ENCODE data around the gene SGK1.

Gene SGK1

DNA sequence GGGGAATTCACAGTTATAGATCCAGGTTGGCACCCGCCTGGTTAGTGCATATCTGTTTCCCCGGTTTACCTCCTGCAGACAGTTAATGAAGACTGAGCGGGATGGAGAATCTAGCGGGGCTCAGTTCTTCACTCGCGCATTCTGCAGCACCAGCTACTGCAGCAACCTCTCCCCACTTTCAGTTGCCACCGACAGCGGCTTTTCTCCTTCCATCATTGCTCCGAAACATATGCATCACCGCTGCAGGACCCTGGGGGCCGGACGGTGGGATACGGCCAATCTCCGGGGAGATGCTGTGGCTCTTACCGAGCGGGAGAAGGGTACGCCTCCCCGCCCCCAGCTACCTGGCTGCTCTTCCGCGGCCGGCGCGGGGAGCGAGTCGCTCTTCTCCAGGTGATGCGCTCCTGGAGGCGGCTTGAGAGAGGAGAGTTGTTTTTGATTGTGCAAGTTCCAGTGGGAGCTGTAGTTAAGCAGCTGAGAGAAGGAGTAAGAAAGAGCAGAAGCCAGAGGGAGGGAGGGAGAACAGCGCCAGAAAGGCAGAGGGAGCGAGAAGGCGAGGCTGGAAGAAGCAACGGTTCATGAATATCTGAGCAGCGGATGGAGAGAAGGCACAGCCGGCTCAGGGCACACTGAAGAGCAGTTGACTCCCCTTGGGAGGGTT, at the start of gene SGK1:
TSS of gene SGK1 (minus strand) at position 642 of the 661 bp plus-strand sequence. CDS start 652 bp downstream, outside the sequence.
- DNase-seq = no peak

DNA sequence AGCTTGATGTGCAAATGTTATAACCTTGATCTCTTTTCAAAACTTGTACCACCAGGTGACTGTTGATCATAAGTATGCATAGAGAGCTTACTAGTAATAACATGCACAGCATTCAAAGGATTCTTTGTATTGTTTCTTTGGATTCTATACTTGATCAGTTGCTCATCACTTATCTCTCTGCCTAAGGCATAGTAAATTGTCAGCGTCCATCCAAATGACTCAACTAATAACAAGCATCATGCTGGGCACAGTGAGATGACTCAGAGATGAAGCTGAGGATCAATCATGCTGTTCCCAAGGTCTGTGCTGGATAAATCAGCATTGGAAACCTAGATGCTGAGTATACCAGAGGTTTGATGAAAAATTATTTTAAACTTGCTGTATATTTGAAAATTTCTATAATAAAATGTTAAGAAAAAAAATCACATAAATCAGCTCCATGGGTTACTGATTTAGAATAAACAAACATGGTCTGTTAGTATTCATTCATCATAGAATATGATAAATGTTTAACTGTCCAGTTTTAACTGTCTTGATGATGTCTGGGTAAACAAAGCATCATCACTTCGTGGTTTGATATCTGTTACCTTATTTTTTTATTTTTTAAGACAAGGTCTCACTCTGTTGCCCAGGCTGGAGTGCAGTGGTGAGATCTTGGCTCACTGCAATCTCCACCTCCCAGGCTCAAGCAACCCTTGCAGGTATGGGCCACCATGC, 45.6 kb upstream of the SGK1 start:
- no peak for DNase-seq

DNA sequence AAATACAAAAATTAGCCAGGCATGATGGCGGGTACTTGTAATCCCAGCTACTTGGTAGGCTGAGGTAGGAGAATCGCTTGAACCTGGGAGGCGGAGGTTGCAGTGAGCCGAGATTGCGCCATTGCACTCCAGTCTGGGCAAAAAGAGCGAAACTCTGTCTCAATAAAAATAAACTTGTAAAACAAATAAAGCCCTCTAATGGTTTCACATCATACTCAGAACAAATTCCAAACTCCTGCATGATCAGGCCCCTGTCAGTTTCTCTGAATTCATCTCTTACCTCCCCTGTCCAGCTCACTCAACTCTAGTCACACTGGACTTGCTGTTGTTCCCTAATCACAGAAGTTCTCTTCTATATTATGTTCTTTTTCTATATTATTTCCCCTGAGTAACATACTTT, 43.1 kb upstream of the SGK1 start:
- DNase-seq = no peak

DNA sequence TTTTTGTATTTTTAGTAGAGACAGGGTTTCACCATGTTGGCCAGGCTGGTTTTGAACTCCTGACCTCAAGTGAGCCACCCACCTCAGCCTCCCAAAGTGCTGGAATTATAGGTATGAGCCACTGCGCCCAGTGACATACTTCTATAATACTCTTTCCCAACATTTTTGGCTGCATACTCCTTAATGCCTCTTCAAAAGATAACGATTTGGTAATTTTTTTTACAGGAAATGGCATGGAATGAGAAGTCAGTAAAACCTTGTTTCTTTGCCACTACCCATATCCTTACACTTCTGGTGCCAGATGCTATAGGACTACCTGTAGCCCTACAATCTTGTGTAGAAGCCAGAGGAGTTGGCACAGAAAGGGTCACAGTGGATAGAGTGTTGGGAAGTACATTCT, 41.4 kb upstream of the SGK1 start:
- no peak for DNase-seq

DNA sequence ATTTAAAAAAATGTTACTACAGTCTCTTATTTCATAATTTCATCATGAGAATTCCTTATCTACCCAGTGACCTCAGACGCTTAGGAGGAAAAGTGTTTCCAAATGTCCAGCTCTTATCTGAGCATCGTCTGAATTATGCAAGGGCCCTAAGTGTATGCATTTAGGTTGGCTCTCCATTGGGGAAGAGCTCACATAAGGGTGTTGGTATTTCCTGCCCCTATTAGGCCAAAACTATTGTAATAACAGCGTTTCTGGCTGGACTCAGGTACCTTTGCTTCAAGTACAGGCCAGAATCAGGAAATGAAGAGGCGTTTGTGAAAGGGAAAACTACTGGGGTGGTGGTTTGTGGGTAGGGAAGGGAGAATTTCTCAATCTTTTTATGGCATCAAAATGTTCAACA, 40.4 kb upstream of the SGK1 start:
- DNase-seq = no peak

DNA sequence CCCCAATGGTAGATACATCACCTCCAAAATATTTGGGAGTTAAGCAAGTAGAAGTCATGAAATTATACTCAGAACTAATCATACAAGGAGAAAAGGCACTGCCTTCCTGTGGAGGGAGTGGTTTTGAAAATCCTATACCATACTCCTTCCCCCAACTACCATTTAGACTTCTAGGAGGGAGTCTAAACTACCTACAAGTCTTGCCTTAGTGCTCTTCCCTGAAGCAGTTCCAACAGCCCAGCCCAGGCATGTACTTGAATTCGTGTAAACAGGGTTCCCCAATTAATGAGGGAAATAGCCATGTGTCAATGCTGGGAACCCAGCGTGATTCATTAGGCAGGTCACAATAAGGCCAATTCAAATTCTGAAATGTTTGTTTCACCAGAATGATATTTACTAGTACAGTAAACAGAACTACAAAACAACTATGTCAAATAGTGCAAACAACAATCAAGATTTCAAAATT, 39.1 kb upstream of the SGK1 start:
- no peak for DNase-seq

DNA sequence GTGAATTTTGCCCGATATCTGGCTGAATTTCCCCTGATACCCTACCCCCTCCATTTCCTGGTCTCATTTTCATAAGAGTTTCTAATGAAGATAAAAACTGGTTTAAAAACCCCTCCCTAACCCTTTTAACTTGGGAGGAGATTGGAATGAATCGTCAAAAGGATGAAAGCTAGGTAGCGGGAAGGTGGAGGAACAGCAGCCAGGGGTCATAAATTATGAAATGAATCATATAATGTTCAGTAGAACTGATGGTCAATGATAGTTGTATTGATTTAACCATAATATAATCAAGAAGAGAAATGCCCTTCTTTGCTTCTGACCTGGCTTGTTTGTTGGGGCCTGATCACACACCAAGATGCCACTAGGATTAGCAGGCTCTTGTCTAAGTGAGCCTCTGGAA, 38.5 kb upstream of the SGK1 start:
- no peak for DNase-seq

DNA sequence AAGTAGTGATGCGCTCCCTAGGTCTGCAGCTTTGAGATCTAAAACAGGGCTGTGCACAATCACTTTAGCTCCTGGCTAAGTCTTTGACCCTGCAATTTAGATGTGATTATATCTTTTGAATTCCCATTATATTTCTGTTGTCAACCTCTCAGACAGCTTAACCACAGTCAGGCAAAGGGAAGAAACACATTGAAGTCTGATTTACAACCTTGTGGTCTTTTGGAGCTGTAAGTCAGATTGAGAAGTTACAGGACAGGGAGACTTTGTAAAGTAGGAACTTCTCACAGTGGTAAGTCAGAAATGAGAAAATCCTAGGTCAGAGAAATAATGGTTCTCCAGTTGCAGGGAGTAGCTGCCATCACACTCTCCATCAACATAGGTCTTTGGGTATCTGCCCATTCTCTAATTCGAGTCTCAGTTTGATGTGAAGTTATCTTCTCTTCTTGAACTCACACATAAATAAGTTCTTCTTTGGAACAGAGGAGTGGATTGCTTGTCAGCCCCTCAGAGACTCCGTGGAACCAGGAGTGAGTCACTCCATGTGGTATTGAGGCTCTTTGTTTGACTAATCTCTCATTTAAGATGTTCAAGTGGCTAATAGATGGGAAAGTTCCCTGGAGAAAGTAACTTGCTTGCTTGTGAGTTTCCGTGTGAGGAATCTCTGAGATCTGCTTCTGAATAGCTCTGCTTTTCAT, 35.0 kb upstream of the SGK1 start:
- no peak for DNase-seq

DNA sequence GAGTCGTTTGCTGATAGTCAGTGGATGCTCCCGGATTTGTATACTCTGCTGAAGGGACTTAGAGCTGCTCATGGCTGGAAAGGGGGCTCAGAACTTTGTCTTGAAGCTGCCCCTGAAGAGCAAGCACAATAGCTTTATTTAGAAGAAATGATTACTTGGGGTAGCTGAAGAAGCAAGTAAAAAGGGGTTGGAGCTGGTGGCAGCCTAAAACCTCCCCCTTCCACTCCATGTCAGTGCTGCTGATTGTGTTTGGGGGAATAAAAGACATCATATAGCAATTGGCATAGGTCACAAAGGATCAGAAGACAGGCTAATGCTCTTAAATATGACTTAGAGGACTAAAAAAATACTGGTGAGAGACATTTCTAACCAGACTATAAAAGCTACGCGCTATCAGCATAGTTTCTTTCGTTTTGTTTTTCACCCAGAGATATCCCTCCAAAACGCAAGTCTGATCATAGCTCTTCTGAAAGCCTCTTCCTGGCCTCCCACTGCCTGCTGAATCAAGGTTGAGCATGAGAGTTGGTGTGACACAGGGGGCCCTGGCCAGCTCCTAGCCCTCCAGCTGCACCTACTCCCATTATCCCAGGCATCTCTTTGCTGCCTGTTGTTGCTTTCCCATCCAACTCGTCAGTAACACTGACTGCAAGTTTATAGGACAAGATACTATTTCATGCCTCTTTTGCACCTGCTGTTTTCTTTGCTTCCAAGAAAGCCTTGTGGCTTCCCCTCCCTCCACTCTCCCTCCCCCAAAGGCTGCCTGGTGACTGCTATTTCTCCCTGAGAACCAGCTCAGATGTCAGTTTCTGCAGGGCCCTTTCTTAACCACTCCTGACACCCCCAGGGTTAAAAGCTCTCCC, 33.9 kb upstream of the SGK1 start:
- DNase-seq = no peak

DNA sequence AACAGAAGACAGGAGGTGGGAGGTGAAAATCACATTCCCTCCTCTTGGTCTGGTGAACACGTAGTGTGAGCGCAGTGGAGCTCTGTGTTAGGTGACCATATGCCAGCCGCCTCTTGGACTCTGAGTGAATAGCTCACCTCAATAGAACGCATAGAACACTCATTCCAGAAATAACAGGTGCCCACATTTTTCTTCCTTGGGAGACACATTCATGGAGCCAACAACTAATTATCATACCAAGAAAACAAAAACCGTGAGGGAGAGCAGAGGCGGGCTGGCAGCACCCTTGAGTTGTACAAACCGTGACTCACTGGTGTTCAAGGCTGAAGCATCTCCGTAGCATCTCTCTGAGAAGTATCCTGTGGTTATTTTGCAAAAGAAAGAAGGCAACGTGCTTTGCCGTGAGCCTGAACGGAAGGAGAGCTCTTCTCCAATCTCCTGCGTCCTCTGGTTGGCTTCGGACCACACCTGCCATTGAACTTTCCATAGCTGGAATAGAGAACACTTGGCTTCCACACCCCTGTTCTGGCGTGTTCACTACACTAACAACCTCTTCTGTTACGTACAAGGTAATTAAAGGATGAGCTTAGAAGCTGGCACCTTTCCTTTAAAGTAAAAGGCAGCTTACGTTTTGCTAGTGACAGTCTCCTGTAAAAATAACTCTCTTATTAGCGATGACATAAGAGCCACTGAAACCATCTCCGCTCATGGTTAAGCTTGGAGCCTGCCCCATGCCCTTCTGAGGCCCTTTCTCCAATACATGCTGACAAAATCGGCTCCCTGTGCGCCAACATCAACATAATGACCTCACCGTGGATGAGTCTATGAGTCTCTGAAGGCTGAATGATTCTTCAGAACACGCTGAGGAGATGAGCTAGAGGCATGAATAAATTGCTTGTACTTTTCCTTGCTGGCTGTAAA, 30.2 kb upstream of the SGK1 start:
- no peak for DNase-seq

DNA sequence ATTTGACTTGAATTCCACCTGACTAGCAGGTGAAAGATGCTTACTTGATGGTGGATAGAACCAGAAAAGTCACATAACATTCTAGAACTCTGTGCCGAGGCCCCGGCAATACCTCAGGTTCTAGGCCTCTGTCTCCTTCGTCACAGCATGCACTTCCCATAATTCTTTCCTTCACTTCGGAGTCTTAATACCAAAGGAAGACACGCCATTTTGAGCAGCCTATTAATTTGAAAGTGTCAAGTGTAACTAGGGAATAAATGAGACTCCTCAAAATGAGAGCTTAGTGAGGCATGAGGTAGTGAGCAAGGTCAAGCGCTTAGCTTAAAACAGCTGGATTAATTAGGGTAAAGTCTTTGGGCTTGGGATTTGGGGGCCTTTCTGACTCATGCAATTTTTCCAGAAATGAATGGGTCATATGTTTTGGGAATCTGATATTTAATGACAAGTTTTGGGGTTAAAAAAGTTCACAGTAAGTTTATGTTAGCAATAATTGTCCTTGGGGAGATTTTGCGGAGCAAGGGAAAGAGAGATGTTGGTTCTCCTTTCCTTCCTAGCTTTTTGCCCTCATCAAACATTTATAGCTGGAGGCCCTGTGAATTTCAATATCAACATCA, 29.1 kb upstream of the SGK1 start:
- no peak for DNase-seq

DNA sequence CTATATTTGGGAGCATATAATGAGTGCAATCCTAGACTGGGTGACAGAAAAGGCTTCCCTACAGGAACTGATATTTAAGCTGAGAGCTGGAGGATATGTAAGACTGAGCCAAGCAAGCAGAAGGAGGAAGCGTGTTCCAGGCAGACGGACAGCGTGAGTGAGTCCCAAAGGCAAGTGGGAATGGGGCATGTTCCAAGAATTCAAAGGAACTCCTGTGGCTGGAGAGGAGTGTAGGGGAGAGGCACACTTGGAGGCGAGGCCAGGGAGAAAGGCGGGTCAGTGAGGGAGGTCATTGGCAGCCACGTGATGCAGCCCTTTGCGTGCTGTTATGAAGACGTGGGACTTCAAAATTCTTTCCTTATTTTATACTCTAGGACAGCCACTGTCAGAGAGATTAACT, 27.9 kb upstream of the SGK1 start:
- DNase-seq = no peak

DNA sequence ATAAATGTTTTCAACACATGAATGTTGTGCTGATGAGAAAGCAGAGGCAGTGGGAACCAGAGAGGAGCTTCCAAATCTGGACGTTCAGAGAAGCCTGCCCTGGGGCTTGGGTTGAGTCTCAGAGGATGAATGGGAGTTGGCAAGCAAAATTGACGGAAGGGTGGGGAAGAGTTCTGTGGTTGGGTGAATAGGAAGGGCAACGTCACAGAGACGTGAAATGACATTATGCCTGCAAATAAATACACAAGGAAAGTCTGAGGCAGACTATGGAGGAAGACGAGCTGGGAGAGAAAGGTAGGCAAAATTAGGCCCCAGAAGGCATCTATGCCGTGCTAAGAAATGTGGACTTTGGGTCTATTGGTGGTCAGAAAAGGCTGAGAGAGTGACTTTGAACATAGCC, 25.2 kb upstream of the SGK1 start:
- DNase-seq = no peak

DNA sequence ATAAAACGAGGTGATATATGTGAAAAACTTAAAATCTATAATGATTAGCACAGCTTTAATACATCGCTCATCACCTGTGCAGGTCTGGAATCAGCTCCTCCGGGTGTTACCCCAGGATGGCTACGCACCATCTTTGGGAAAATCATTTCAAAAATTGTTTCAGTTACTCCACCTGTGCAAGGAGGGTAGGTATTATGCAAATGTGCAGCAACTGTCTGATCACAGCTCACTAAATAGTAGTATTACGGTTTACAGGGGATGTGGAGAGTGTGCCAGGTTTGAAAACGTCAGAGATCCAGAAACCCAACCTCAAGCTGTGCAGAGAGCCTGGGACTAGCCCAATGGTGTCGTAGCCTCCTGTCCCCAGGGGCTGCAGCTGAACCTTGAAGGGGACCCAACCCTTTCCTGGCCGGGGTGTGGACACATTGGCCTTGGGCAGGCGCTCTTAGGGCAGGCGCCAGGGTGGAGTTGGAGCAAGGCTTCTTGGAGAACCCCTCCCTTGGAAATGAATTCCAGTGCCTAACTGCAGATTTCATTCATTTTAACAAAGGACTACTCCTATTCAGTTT, 24.2 kb upstream of the SGK1 start:
- DNase-seq = peak; percentile 1

DNA sequence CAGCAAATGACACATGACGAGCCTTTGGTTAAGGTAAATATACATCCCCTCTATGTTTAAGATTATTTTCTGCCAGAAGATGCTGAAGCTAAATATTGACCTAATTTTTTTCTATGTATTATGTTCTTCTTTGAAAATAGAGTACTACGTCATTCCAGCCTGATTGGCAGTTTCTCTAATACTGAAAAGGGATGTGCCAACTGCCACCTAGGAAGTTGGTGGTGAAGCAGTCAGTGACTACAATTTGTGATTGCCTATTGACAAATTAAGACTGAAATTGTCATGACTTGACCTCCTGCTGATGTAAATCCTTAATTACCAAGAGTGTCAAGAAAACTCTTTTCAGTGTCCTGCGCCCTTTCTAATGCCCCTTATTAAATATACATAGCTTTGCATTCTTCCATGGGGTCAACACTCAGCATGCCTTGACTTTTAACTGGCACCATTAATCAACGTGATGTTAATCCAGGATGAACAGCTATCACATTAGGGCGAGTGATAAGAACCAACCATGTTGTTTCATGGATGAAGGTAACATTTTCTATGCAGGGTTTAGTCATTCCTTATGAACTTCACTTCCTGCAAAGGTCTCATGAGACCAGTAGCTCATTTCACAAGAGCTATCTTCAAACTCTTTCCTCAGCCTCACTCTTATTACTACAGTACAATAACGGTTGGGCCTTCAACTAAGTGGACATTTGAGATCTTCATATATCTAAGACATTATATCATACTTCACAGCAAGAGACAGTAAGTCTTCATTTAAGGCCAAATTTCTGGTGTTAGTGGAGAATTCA, 22.5 kb upstream of the SGK1 start:
- DNase-seq = no peak

DNA sequence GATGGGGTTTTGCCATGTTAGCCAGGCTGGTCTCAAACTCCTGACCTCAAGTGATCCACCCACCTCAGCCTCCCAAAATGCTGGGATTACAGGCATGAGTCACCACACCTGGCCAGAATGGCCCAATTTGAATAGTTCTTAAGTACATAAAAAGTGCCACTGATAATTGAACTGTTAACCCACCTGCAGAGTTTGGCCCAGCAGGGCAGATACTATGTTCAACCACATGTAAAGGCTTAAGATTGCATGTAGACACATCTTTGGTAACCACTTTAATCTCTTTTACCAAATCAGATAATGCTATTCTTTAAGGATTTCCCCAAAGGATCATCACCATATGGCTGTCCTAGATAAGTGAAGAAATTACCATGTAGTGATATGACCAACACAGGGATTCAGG, 21.3 kb upstream of the SGK1 start:
- no peak for DNase-seq

DNA sequence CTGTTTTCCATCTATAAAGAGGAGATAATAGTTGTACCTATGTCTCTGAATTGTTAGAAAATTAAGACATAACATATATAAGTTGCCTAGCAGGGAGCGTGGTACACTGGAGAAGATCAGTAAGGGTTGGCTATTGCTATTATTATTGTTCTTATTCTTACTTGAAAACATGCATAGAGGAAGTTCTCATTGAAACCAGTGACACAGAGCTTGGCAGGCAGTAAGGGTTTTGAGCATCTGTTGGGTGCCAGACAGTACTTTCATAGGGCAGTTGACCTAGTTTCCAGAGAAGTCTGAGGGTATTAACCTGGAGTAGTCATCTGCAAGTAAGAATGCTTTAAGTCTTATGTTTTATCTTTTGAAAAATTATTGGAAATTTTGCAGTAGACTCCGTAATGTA, 13.3 kb upstream of the SGK1 start:
- DNase-seq = no peak

DNA sequence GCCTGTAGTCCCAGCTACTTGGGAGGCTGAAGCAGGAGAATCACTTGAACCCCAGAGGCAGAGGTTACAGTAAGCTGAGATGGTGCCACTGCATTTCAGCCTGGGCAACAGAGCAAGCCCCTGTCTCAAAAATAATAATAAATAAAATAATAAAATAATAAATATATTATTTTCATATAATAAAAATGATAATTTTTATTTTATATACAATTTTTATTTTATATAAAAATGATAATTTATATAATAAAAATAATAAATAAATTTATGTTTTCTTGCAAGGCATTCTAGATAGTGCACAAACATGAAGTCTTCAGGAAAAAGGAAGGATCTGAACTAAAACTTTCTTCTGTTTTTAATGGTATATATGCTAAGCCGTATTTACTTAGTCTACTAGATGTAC, 12.6 kb upstream of the SGK1 start:
- no peak for DNase-seq

DNA sequence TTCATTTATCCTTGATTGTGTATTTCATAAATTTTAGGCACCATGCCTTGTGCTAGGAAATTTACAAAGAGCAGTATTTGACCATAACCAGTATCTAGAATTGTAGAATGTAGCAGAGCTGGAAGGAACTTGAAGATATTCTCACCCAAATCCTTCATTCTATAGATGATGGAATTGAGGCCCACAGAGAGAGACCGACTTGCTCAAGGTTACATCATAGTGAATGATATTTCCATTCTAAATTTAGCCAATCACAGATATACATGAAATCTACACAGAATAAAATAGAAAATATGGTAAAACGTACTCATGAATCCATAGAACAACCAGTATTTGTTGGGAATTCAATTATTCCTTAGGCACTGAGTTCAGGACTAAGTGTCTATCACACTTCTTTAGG, 10.9 kb upstream of the SGK1 start:
- no peak for DNase-seq

DNA sequence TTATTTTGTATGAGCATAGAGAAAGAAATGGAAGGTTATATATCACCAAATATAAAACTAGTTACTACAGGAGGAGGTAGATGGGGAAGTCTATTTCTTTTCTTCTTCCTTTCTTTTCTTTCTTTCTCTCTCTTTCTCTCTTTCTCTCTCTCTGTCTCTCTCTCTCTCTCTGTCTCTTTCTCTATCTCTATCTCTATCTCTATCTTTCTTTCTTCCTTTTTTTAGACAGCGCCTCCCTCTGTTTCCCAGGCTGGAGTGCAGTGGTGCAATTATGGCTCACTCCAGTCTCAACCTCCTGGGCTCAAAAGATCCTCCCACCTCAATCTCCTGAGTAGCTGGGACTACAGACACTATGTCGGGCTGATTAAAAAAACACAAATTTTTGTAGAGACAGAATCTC, 10.2 kb upstream of the SGK1 start:
- DNase-seq = no peak

All from NCI-H526 treated with DMSO at 0.1 percent for 48 hours (cell line).